Mesothelial cell of epicardium (in vitro differentiated cells): ENCODE measurements around the gene SHC3. TPM values are rescaled to one million over a fixed set of nuclear protein-coding genes. Genes with fewer than 3 reads are reported as not detected.
"Not testable (repeated sequence)": the region's sequence is repeated elsewhere in the genome, so short reads cannot be mapped to it uniquely, and the experiment has no call there.

Experiments used
- DNase-seq, 2 experiments: peaks; one replicate each; pipeline ENCODE4 v3.0.0; 2021; ENCODE audit warnings: low spot score in 2 of 2; ENCODE audit not compliant: unreplicated experiment in 2 of 2
- H3K27ac Mint-ChIP-seq: 2 replicates; pipeline ENCODE4 v1.8.0; 2021; ENCODE audit warnings: mixed read lengths
- H3K27me3 Mint-ChIP-seq: 2 replicates; pipeline ENCODE4 v1.8.0; 2021; ENCODE audit warnings: low read depth, mixed read lengths
- H3K36me3 Mint-ChIP-seq: 2 replicates; pipeline ENCODE4 v1.8.0; 2021; ENCODE audit warnings: mixed read lengths
- H3K4me1 Mint-ChIP-seq: 2 replicates; pipeline ENCODE4 v1.8.0; 2021; ENCODE audit warnings: mixed read lengths
- H3K4me3 Mint-ChIP-seq: 2 replicates; pipeline ENCODE4 v1.8.0; 2021; ENCODE audit warnings: mild to moderate bottlenecking, moderate library complexity, mixed read lengths
- H3K9me3 Mint-ChIP-seq: 2 replicates; pipeline ENCODE4 v1.8.0; 2021; ENCODE audit warnings: mixed read lengths
- total RNA-seq: library from RNA; stranded (reverse); gene quantifications from 3 replicates; pipeline ENCODE4 v1.2.1, GENCODE V29; 2021
- TF ChIP-seq, protein P1 (sequence below): fragments of 200-600 bp; sonication (generic); IDR thresholded peaks from one replicate; pipeline ENCODE4 v1.5.0; 2021; ENCODE audit warnings: antibody characterized with exemption; ENCODE audit not compliant: unreplicated experiment

The SHC3 gene
- total RNA-seq, 1 donor from 2014 or later = 2.1 TPM

DNA sequence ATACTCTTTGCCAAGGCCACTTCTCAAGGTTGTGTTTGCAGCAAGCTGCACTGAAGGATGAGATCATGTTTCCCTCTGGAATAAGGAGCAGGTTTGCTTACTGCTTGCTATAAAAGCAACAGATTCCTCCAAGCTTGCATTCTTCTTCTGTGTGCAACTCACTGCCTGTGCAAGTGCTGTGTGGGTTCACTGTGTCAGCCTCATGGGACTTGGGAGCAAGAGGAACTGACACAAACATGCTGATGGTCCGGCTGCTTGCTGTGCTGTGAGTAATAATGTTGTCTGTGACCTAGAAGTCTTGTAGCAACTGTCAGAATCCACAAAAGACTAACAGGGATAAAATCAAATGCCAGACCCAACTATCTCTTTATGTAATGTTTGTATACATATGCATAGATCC lies 33.6 kb upstream of the SHC3 start:
- peaks cover 21% of the 10 kb centered on the region for H3K9me3 Mint-ChIP-seq
- DNase-seq = no peak
- no peaks in the 10 kb centered on the region for H3K4me1 Mint-ChIP-seq
- H3K27ac Mint-ChIP-seq = no peak overlapping the region
- TF ChIP-seq, protein P1, sequence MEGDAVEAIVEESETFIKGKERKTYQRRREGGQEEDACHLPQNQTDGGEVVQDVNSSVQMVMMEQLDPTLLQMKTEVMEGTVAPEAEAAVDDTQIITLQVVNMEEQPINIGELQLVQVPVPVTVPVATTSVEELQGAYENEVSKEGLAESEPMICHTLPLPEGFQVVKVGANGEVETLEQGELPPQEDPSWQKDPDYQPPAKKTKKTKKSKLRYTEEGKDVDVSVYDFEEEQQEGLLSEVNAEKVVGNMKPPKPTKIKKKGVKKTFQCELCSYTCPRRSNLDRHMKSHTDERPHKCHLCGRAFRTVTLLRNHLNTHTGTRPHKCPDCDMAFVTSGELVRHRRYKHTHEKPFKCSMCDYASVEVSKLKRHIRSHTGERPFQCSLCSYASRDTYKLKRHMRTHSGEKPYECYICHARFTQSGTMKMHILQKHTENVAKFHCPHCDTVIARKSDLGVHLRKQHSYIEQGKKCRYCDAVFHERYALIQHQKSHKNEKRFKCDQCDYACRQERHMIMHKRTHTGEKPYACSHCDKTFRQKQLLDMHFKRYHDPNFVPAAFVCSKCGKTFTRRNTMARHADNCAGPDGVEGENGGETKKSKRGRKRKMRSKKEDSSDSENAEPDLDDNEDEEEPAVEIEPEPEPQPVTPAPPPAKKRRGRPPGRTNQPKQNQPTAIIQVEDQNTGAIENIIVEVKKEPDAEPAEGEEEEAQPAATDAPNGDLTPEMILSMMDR = no peak
- H3K36me3 Mint-ChIP-seq = no peaks in the 10 kb centered on the region
- H3K27me3 Mint-ChIP-seq = peaks cover 6% of the 10 kb centered on the region
- H3K4me3 Mint-ChIP-seq = no peak overlapping the region

DNA sequence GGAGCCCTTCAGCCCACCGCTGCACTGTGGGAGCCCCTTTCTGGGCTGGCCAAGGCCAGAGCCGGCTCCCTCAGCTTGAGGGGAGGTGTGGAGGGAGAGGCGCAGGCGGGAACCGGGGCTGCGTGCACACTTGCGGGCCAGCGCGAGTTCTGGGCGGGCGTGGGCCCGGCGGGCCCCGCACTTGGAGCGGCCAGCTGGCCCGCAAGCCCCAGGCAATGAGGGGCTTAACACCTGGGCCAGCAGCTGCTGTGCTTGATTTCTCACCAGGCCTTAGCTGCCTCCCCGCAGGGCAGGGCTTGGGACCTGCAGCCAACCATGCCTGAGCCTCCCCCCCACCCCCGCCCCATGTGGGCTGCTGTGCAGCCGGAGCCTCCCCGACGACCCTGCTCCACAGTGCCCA lies 30.7 kb upstream of the SHC3 start:
- not testable (repeated sequence) for H3K4me1 Mint-ChIP-seq

GRCh38 chr9:89207026-89207425 lies 28.4 kb upstream of the SHC3 start:
- Mint-ChIP-seq H3K27me3 (peaks cover 6% of the 10 kb centered on the region), H3K36me3 (no peaks in the 10 kb centered on the region), H3K4me1 (no peaks in the 10 kb centered on the region), H3K27ac (no peak overlapping the region), H3K4me3 (no peak overlapping the region), H3K9me3 (peaks cover 19% of the 10 kb centered on the region)
- TF ChIP-seq, protein P1 = no peak
- DNase-seq = no peak

More for the DNA sequence above, 30.7 kb upstream of the SHC3 start:
- not testable (repeated sequence) for H3K4me3 Mint-ChIP-seq, DNase-seq, H3K27me3 Mint-ChIP-seq, H3K36me3 Mint-ChIP-seq, H3K27ac Mint-ChIP-seq
- peaks cover 21% of the 10 kb centered on the region for H3K9me3 Mint-ChIP-seq

- no peak overlapping the region for H3K27ac Mint-ChIP-seq
- TF ChIP-seq, protein P1 = no peak
Observed at GRCh38 chr9:89204801-89205200, 26.2 kb upstream of the SHC3 start.

GRCh38 chr9:89195131-89195797 lies 16.6 kb upstream of the SHC3 start:
- Mint-ChIP-seq H3K27ac (no peak overlapping the region), H3K36me3 (peaks cover 2% of the 10 kb centered on the region), H3K4me1 (no peaks in the 10 kb centered on the region), H3K9me3 (peaks cover 47% of the 10 kb centered on the region), H3K4me3 (no peak overlapping the region), H3K27me3 (peaks cover 2% of the 10 kb centered on the region)
- DNase-seq = no peak
- TF ChIP-seq, protein P1 = no peak

More at GRCh38 chr9:89204801-89205200, 26.2 kb upstream of the SHC3 start:
- peaks cover 6% of the 10 kb centered on the region for H3K27me3 Mint-ChIP-seq
- no peaks in the 10 kb centered on the region for H3K36me3 Mint-ChIP-seq
- no peak for DNase-seq
- peaks cover 8% of the 10 kb centered on the region for H3K9me3 Mint-ChIP-seq
- H3K4me3 Mint-ChIP-seq = no peak overlapping the region
- H3K4me1 Mint-ChIP-seq = no peaks in the 10 kb centered on the region

GRCh38 chr9:89194421-89195130 lies 16.0 kb upstream of the SHC3 start:
- H3K27me3 Mint-ChIP-seq = peaks cover 6% of the 10 kb centered on the region
- no peak overlapping the region for H3K27ac Mint-ChIP-seq
- no peak for DNase-seq
- peaks cover 47% of the 10 kb centered on the region for H3K9me3 Mint-ChIP-seq
- no peak overlapping the region for H3K4me3 Mint-ChIP-seq
- H3K4me1 Mint-ChIP-seq = no peaks in the 10 kb centered on the region
- TF ChIP-seq, protein P1 = no peak
- H3K36me3 Mint-ChIP-seq = peaks cover 2% of the 10 kb centered on the region
